ENCODE measurements around the gene ANKZF1. TPM values are rescaled to one million over a fixed set of nuclear protein-coding genes. Genes with fewer than 3 reads are reported as not detected.

ANKZF1 gene
- total and polyA plus RNA-seq, 4 donors = 12.9 to 101 (median 38.7) TPM

DNA sequence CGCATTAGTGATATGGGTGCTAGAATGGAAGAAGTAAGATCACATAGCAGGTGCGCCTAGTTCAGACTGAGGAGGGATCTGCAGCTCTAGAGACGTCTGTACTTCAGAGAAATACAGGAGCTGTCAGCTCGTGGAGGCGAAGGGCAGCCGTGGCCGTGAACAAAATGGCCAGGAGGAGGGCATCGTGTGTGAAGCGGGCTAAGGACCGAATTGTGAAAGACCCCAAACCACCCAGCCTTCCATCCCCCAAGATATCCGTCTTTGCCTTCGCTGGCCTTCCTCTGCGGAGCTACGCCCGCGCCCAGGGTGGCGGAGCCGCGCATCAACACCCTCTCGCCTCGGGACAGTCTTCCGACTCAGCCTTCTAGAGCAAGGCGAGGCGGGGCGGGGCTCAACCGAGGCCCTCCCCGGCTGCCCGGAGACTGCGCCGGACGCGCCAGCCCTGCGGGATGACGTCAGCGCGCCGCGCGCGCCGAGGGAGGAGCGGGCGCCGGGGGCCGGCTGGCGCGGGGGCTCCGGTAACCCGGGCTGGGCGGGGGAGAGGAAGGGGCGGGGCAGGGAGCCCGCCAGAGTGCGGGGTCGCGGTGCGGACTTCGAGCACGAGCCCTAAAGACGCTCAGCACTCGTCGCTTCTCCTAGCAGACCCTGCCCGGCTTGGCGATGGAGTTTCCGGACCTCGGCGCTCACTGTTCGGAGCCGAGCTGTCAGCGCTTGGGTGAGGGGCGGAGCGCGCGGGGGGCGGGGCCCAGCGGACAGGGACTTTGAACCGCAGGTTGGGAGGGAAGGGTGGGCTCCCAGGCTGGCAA is 23.1 kb upstream of the ANKZF1 start, which contains the start of gene ZFAND2B:
TSS of gene ZFAND2B (plus strand) at position 455 of the 806 bp plus-strand sequence. CDS start at position 661, 206 bp downstream.
- intact Hi-C loops (cut with DNase I) = loop anchor here in 1 of 2 donors (1.0 kb wide), 1 partner anchor 28 kb away; the partner anchor contains the start of gene RETREG2
- ATAC-seq (ENCODE audit: low FRiP score) (peak; percentile 97), DNase-seq (peak; percentile 97 to 98)
- Histone ChIP-seq H3K36me3 (ENCODE audit: control insufficient read depth in 1 of 2, insufficient read depth in 2 of 2, low read length in 1 of 2) (peaks cover 0 to 6% of the 10 kb centered on the region in 2 donors), H3K27ac (ENCODE audit: low read depth in 1 of 2, low read length in 2 of 2) (peak within 1 kb of the TSS; percentile 58 to 61), H3K4me3 (ENCODE audit: low read length in 2 of 2) (peak within 1 kb of the TSS; percentile 31 to 55), H3K4me1 (ENCODE audit: control insufficient read depth in 1 of 2, insufficient read depth in 2 of 2, low read length in 2 of 2) (no peaks in the 10 kb centered on the region), H3K9me3 (ENCODE audit: control insufficient read depth, low read length) (no peaks in the 10 kb centered on the region), H3K27me3 (ENCODE audit: control insufficient read depth in 1 of 2, insufficient read depth in 2 of 2, low read length in 1 of 2) (no peaks in the 10 kb centered on the region)
- 1% methylated on average over 46 to 76 of the region's 76 CpGs for WGBS, 2 donors

DNA sequence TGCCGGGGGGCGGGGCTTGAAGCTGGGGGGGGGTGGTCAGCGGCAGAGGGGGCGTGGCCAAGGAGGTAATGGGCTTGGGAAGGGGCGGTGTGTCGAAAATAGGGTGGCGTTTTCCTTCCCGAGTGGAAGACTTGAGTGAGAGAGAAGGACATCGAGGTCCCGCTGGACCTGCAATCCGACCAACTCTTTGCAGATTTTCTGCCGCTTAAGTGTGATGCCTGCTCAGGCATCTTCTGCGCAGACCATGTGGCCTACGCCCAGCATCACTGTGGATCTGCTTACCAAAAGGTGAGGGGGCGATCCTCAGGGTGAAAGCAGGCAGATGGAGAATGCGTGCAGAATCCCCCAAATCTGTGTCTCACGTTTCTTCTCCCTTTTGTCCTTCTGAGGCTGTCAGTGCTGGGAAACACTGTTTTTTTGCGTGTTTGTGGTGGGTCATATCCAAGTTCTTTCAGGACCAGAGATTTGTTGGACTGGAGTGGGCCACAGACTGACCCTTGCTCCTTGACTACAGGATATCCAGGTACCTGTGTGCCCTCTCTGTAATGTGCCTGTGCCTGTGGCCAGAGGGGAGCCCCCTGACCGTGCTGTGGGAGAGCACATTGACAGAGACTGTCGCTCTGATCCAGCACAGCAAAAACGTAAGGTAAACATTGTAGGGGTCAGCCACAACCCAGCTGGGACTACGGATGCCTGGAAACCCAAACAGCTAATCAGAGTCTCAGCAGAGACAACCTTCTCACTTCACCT is 22.3 kb upstream of the ANKZF1 start:
- Histone ChIP-seq H3K4me3 (ENCODE audit: low read length in 2 of 2) (peak overlapping the region; percentile 31 to 55), H3K36me3 (ENCODE audit: control insufficient read depth in 1 of 2, insufficient read depth in 2 of 2, low read length in 1 of 2) (peaks cover 0 to 6% of the 10 kb centered on the region in 2 donors), H3K27me3 (ENCODE audit: control insufficient read depth in 1 of 2, insufficient read depth in 2 of 2, low read length in 1 of 2) (no peaks in the 10 kb centered on the region), H3K9me3 (ENCODE audit: control insufficient read depth, low read length) (no peaks in the 10 kb centered on the region), H3K27ac (ENCODE audit: low read depth in 1 of 2, low read length in 2 of 2) (peak overlapping the region in 1 of 2 donors; percentile 58), H3K4me1 (ENCODE audit: control insufficient read depth in 1 of 2, insufficient read depth in 2 of 2, low read length in 2 of 2) (no peaks in the 10 kb centered on the region)
- intact Hi-C loops (cut with DNase I) = no loop called here
- 3 to 4% methylated on average over 18 to 22 of the region's 22 CpGs for WGBS, 2 donors
- DNase-seq = no peak
- ATAC-seq (ENCODE audit: low FRiP score) = no peak

DNA sequence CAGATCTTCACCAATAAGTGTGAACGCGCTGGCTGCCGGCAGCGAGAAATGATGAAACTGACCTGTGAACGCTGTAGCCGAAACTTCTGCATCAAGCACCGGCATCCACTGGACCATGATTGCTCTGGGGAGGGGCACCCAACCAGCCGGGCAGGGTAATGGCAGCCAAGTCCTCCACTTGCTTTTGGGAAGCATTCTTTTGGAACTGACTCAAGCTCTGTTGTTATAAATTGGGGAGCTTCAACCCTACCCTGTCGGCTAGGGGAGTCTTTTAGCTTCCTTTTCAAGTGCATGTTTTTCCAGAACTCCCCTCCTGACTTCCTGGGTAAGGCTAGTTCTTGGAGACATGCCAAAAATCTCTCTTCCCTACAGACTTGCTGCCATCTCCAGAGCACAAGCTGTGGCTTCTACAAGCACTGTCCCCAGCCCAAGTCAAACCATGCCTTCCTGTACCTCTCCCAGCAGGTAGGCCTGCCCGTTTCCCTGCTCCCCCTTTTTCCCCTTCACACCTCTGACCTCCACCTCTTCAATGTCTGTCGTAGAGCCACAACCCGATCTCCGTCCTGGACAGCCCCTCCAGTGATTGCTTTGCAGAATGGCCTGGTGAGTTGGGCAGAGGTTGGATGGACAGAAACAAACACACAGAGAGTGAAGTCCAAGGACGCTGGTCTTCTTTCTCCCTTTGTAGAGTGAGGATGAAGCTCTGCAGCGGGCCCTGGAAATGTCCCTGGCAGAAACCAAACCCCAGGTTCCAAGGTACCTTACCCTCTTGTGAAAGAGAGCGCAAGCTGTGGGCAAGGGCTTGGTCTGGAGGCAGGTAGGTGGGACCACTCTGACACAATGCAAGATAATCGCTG is 21.5 kb upstream of the ANKZF1 start:
- DNase-seq = no peak
- Histone ChIP-seq H3K4me1 (ENCODE audit: control insufficient read depth in 1 of 2, insufficient read depth in 2 of 2, low read length in 2 of 2) (no peaks in the 10 kb centered on the region), H3K4me3 (ENCODE audit: low read length in 2 of 2) (no peak overlapping the region), H3K27me3 (ENCODE audit: control insufficient read depth in 1 of 2, insufficient read depth in 2 of 2, low read length in 1 of 2) (no peaks in the 10 kb centered on the region), H3K9me3 (ENCODE audit: control insufficient read depth, low read length) (no peaks in the 10 kb centered on the region), H3K27ac (ENCODE audit: low read depth in 1 of 2, low read length in 2 of 2) (no peak overlapping the region), H3K36me3 (ENCODE audit: control insufficient read depth in 1 of 2, insufficient read depth in 2 of 2, low read length in 1 of 2) (peaks cover 0 to 6% of the 10 kb centered on the region in 2 donors)
- 63 to 65% methylated on average over 17 of the region's 17 CpGs for WGBS, 2 donors
- no peak for ATAC-seq (ENCODE audit: low FRiP score)
- intact Hi-C loops (cut with DNase I) = no loop called here

DNA sequence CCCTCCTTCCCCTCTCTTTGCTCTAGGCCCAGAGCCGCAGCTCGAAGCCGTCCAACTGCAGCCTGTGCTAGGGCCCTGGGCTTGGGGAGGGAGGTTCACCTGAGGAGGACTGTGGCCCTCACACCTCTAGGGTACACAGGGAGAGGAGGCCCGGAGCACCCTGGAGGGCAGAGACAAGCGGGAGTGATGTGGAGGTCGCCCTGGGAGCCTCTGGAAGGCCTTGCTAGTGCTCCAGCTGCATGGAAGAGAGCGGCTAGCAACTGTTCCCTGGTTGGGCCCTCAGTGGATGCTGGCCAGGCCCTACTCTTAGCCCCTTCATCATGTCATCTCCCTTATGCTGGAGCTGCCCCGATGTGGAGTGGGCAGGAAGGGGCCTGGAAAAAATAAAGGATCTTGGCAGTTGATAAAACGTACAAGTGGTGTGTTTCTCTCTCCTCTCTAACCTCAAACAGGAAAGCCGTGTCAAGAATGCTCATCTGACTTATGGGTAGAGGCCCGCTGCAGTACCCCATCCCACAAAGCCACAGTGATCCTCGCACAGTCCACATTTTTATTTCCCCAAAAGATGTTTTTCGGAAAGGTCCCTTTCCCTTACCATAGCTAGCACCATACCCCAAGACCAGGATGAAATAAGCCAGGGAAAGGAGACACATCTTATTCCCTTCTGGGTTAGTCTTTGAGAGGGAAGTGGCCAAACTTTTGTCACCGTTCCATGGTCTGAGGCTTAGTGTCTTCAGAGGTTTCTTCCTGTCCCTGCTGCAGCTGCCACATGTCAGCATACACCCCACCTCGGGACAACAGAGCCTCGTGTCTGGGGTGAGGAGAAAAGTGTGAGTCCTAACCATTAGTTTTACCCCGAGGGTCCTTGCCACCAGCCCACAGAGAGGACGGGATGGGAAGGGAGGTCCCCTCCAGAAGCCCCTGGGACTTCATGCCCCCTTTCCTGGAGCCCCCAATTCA is 20.1 kb upstream of the ANKZF1 start:
- Histone ChIP-seq H3K9me3 (ENCODE audit: control insufficient read depth, low read length) (no peaks in the 10 kb centered on the region), H3K27me3 (ENCODE audit: control insufficient read depth in 1 of 2, insufficient read depth in 2 of 2, low read length in 1 of 2) (no peaks in the 10 kb centered on the region), H3K36me3 (ENCODE audit: control insufficient read depth in 1 of 2, insufficient read depth in 2 of 2, low read length in 1 of 2) (peaks cover 0 to 6% of the 10 kb centered on the region in 2 donors), H3K4me3 (ENCODE audit: low read length in 2 of 2) (no peak overlapping the region), H3K27ac (ENCODE audit: low read depth in 1 of 2, low read length in 2 of 2) (no peak overlapping the region), H3K4me1 (ENCODE audit: control insufficient read depth in 1 of 2, insufficient read depth in 2 of 2, low read length in 2 of 2) (no peaks in the 10 kb centered on the region)
- no peak for DNase-seq
- intact Hi-C loops (cut with DNase I) = no loop called here
- 84 to 86% methylated on average over 18 of the region's 18 CpGs for WGBS, 2 donors
- no peak for ATAC-seq (ENCODE audit: low FRiP score)

DNA sequence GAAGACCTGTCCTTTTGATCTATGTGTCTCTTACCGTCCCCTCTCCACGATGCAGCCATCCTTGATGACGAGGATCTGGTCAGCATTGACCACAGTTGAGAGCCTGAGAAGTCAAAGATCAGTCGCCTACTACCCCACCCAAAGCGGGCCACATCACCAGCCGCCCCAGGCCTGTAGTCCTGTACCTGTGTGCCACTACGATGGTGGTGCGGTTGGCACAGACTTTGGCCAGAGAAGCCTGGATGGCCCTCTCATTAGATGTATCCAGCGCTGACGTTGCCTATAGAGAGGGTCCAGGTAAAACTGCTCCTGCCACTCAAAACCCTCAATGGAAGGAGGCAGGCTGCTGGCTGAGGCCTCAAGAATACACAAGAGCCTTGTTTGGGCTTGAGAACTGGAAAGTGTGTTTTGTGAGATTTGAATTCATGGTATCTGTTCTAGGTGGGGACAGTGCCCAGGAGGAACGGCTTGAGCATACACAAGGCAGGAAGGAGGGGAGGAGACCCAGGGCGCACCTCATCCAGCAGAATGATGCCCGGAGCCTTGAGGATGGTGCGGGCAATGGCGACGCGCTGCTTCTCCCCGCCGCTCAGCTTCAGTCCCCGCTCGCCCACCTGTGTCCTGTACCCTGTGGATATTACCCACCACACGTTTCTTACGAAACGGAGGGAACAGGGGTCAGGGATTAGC is 19.3 kb upstream of the ANKZF1 start:
- no peaks in the 10 kb centered on the region for H3K27me3 ChIP-seq (ENCODE audit: control insufficient read depth in 1 of 2, insufficient read depth in 2 of 2, low read length in 1 of 2)
- no peaks in the 10 kb centered on the region for H3K4me1 ChIP-seq (ENCODE audit: control insufficient read depth in 1 of 2, insufficient read depth in 2 of 2, low read length in 2 of 2)
- H3K36me3 ChIP-seq (ENCODE audit: control insufficient read depth in 1 of 2, insufficient read depth in 2 of 2, low read length in 1 of 2) = peaks cover 0 to 6% of the 10 kb centered on the region in 2 donors
- H3K9me3 ChIP-seq (ENCODE audit: control insufficient read depth, low read length) = no peaks in the 10 kb centered on the region
- no peak for ATAC-seq (ENCODE audit: low FRiP score)
- no peak overlapping the region for H3K4me3 ChIP-seq (ENCODE audit: low read length in 2 of 2)
- DNase-seq = no peak
- intact Hi-C loops (cut with DNase I) = no loop called here
- H3K27ac ChIP-seq (ENCODE audit: low read depth in 1 of 2, low read length in 2 of 2) = no peak overlapping the region
- WGBS, 2 donors = 91 to 93% methylated on average over 24 of the region's 24 CpGs

DNA sequence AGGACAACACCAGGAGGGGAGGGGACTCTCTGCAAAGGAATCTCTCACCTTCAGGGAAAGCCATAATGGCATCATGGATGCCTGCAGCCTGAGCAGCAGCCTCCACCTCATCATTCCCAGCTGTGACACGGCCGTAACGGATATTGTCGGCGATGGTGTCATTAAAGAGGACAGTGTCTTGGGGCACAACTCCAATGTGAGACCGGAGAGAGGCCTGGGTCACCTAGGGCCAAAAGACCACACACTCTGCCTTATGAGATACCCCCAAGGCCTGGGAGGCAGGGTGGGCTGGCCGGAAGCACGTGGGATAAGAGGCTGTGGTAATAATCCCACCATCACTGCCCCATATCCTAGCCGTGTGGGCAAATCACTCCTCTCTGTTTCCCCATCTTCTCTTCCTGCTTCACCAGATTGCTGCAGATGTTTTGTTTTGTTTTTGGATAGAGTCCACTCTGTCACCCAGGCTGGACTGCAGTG is 18.7 kb upstream of the ANKZF1 start:
- Histone ChIP-seq H3K4me3 (ENCODE audit: low read length in 2 of 2) (no peak overlapping the region), H3K36me3 (ENCODE audit: control insufficient read depth in 1 of 2, insufficient read depth in 2 of 2, low read length in 1 of 2) (peaks cover 0 to 6% of the 10 kb centered on the region in 2 donors), H3K27ac (ENCODE audit: low read depth in 1 of 2, low read length in 2 of 2) (no peak overlapping the region), H3K9me3 (ENCODE audit: control insufficient read depth, low read length) (no peaks in the 10 kb centered on the region), H3K27me3 (ENCODE audit: control insufficient read depth in 1 of 2, insufficient read depth in 2 of 2, low read length in 1 of 2) (no peaks in the 10 kb centered on the region), H3K4me1 (ENCODE audit: control insufficient read depth in 1 of 2, insufficient read depth in 2 of 2, low read length in 2 of 2) (no peaks in the 10 kb centered on the region)
- intact Hi-C loops (cut with DNase I) = no loop called here
- WGBS, 2 donors = 91 to 92% methylated on average over 9 of the region's 9 CpGs
- ATAC-seq (ENCODE audit: low FRiP score) (no peak), DNase-seq (no peak)

DNA sequence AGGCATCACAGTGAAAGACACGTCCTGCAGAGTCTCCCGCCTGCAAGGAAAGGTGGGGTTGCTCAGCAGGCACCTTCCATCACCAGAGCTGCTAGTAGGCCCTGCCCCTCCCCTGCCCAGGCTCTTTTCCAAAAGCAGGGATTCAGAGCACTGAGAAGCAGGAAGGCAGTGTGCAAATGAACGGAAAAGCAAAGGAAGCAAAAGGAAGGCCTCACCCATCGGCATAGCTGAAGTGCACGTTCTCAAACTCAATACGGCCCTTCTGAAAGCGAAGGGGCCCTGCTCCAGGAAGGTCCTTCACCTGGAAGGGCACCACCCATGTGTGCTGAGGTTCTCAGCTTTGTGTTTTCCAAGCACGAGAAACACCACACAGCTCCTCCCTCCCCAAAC is 16.6 kb upstream of the ANKZF1 start:
- Histone ChIP-seq H3K36me3 (ENCODE audit: control insufficient read depth in 1 of 2, insufficient read depth in 2 of 2, low read length in 1 of 2) (peaks cover 0 to 6% of the 10 kb centered on the region in 2 donors), H3K27ac (ENCODE audit: low read depth in 1 of 2, low read length in 2 of 2) (no peak overlapping the region), H3K9me3 (ENCODE audit: control insufficient read depth, low read length) (no peaks in the 10 kb centered on the region), H3K4me1 (ENCODE audit: control insufficient read depth in 1 of 2, insufficient read depth in 2 of 2, low read length in 2 of 2) (no peaks in the 10 kb centered on the region), H3K27me3 (ENCODE audit: control insufficient read depth in 1 of 2, insufficient read depth in 2 of 2, low read length in 1 of 2) (no peaks in the 10 kb centered on the region), H3K4me3 (ENCODE audit: low read length in 2 of 2) (no peak overlapping the region)
- intact Hi-C loops (cut with DNase I) = no loop called here
- ATAC-seq (ENCODE audit: low FRiP score) (no peak), DNase-seq (no peak)
- 88 to 94% methylated on average over 8 of the region's 8 CpGs for WGBS, 2 donors
